ENCODE measurements around the gene MAP2.

The MAP2 gene

DNA sequence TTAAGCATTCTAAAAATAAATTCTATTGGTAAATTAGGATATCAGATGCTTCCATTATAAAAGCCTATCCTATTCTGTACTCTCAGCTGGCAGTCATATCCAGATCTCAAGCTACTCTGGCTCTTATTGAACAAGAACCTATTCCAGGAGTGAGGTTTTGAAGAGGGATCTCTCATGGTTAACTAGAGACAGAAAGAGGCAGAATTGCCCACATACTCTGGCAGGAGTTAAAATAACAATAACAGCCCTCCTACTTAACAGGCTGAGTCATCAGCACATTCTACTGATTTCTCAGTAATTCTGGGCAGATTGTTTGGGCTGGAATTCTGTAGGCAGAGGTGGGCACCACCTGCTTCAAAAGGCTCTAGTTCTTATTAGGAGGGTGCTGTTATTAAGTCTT, 205.8 kb downstream of the MAP2 start:
- TF ChIP-seq, protein P1, sequence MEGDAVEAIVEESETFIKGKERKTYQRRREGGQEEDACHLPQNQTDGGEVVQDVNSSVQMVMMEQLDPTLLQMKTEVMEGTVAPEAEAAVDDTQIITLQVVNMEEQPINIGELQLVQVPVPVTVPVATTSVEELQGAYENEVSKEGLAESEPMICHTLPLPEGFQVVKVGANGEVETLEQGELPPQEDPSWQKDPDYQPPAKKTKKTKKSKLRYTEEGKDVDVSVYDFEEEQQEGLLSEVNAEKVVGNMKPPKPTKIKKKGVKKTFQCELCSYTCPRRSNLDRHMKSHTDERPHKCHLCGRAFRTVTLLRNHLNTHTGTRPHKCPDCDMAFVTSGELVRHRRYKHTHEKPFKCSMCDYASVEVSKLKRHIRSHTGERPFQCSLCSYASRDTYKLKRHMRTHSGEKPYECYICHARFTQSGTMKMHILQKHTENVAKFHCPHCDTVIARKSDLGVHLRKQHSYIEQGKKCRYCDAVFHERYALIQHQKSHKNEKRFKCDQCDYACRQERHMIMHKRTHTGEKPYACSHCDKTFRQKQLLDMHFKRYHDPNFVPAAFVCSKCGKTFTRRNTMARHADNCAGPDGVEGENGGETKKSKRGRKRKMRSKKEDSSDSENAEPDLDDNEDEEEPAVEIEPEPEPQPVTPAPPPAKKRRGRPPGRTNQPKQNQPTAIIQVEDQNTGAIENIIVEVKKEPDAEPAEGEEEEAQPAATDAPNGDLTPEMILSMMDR (conservative IDR thresholded peaks at IDR 0.05; ENCODE audit: low read depth), result no peak
- ChIA-PET CTCF (interaction anchor here (0.7 kb wide), 1 partner anchor 246 kb away, joined by 3 read pairs; no protein-coding TSS in a partner anchor), POLR2A (ENCODE audit: low non-redundant PET) (no interaction called here)
- DNase-seq (ENCODE audit: low spot score), result no peak
- no peak overlapping the region for H3K27ac ChIP-seq

DNA sequence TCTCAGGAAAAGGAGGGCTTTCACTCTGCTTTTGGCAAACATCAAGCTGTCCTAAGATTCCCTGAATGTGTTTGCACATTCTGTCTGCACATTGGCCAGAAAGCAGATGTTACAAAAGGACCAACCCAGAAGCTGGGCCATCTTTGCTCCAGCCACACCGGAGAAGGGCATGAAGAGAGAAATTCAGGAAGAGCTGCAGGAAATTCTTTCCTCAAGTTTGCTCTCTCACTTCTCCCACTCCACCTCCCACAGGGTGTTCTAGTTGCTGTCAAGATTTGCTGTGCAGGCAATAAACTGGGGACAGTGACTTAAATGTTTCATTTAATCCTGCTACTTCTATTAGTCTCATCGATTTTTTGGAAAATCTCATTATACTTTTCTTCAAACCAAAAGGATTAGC, 210.1 kb downstream of the MAP2 start:
- ChIA-PET POLR2A (ENCODE audit: low non-redundant PET) (no interaction called here), CTCF (no interaction called here)
- TF ChIP-seq, protein P1 (conservative IDR thresholded peaks at IDR 0.05; ENCODE audit: low read depth), result no peak
- no peak for DNase-seq (ENCODE audit: low spot score)
- no peak overlapping the region for H3K27ac ChIP-seq

DNA sequence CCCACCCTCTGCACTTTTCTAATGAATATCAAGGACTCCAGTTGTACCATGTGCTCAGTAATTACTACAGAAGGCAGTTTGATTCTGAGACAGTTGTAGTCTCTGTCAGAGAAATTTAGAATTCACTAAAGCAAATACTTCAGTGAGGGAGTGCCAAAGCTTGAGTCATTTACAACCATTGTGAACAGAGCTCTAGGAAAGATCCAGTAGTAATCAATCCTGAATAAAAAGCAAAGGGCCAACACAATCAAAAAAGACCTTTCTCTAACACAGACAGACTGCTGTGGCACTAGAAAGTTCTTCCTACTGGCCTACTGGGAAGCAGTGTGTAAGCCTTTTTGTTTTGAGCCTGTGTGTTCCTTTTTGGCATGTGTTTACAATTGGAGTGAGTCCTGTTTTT, 212.2 kb downstream of the MAP2 start:
- TF ChIP-seq, protein P1 (conservative IDR thresholded peaks at IDR 0.05; ENCODE audit: low read depth), result no peak
- POLR2A ChIA-PET (ENCODE audit: low non-redundant PET), result no interaction called here
- no peak overlapping the region for H3K27ac ChIP-seq
- CTCF ChIA-PET, result no interaction called here
- DNase-seq (ENCODE audit: low spot score), result no peak

DNA sequence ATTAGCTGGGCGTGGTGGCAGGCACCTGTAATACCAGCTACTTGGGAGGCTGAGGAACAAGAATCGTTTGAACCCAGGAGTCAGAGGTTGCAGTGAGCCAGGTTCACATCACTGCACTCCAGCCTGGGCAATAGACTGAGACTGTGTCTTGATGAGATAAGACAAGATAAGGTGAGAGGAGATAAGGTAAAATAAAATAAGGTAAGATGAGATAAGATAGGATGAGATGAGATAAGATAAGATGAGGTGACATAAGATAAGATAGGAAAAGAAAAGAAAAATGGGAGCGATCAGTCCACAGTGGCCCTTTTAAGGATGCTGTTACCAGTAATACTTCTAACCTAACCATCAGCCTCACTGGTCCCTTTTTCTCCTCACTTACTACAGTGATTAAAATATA, 213.4 kb downstream of the MAP2 start:
- H3K27ac ChIP-seq, result no peak overlapping the region
- TF ChIP-seq, protein P1 (conservative IDR thresholded peaks at IDR 0.05; ENCODE audit: low read depth), result no peak
- DNase-seq (ENCODE audit: low spot score), result no peak
- ChIA-PET POLR2A (ENCODE audit: low non-redundant PET) (no interaction called here), CTCF (interaction anchor here (0.6 kb wide), 1 partner anchor 29 kb away, joined by 3 read pairs; no protein-coding TSS in a partner anchor)

DNA sequence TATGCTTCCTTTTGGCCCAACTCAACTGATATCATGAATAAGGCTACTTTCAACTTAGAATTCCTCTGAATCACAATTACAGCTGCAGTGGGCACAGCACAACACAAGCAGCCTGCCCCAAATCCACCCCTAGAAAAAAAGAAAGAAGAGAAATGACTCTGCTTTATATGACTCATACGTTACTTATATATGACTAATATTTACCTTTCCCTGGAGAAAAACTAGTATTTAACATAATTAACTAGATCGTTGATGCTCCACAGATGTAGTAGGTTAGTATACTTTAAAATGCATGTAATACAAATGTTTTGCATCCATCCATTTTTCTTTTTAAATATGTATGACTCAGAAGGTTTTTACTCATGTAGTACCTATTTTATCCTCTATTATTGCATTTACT, 214.5 kb downstream of the MAP2 start:
- TF ChIP-seq, protein P1 (conservative IDR thresholded peaks at IDR 0.05; ENCODE audit: low read depth), result no peak
- H3K27ac ChIP-seq, result no peak overlapping the region
- ChIA-PET CTCF (no interaction called here), POLR2A (ENCODE audit: low non-redundant PET) (interaction anchor here (0.5 kb wide), 1 partner anchor 924 kb away, joined by 3 read pairs; no protein-coding TSS in a partner anchor)
- peak; percentile 78 for DNase-seq (ENCODE audit: low spot score)

DNA sequence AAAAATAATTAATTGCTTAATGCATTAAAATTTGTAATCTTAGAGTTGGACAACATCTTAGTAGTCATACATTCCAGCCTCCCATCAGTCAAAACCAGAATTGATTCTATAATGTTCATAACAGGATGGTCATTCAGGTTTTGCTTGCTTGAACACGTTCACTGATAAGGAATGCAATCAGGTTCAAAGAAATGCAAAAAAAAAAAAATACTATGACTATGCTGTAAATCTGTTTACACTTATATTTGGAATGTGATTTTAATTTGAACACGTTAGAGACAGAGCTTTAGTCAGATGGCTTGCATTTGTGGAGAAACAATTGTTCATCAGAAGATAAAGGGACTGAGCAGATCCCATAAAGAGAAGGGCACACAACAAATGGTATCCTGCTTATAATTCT, 216.5 kb downstream of the MAP2 start:
- TF ChIP-seq, protein P1 (conservative IDR thresholded peaks at IDR 0.05; ENCODE audit: low read depth), result no peak
- H3K27ac ChIP-seq, result no peak overlapping the region
- POLR2A ChIA-PET (ENCODE audit: low non-redundant PET), result no interaction called here
- CTCF ChIA-PET, result interaction anchor here (0.5 to 0.7 kb wide), 2 partner anchors 257 to 313 kb away, joined by 3 to 5 read pairs; no protein-coding TSS in a partner anchor
- peak; percentile 63 for DNase-seq (ENCODE audit: low spot score)

Measured in RWPE1 (cell line).